HG02981 (cell line): Measurements from ENCODE around the gene MAP6.

Experiments
- ATAC-seq: cut with Tn5 transposase; IDR thresholded peaks from one replicate; pipeline ENCODE4 v1.9.1; 2021; ENCODE audit warnings: mild to moderate bottlenecking, moderate library complexity; ENCODE audit not compliant: unreplicated experiment

Gene MAP6

DNA sequence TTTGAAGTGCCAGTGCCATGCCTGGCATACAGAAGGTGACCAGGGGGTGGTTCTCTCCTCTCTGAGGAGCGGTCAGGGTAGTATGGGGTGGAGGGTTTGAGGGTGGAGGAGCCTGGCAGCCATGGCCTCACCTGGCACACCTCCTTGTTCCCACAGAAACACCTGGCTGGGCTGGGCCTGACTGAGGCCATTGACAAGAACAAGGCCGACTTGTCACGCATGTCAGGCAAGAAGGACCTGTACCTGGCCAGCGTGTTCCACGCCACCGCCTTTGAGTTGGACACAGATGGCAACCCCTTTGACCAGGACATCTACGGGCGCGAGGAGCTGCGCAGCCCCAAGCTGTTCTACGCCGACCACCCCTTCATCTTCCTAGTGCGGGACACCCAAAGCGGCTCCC lies 97.2 kb downstream of the MAP6 start:
- no peak for ATAC-seq

DNA sequence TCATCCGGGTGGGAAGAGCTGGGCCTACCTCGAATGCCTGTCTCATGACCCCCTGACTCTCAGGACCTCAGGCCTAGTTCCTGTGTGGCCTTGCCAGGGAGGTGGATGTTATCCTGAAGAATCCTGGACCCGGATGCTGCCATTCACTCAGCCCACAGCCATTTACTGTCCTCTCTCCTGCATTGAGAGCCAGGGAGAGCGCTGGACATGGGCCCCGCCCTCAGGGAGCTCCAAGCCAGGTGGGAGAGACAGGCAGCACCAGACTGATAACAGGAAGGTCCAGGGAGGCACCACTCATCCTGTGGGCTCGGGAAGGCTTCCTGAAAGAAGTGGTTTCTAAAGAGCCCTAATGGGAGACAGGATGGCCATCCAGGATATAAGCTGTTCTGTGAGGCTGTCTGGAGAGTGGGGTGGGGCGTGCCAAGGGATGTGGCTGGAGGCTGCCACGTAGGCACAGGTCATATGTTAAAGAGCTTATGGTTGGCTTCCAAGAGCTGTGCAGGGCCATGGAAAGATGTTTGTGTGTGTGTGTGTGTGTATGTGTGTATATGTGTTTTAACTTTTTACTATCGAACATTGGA lies 98.2 kb downstream of the MAP6 start:
- ATAC-seq, result no peak

DNA sequence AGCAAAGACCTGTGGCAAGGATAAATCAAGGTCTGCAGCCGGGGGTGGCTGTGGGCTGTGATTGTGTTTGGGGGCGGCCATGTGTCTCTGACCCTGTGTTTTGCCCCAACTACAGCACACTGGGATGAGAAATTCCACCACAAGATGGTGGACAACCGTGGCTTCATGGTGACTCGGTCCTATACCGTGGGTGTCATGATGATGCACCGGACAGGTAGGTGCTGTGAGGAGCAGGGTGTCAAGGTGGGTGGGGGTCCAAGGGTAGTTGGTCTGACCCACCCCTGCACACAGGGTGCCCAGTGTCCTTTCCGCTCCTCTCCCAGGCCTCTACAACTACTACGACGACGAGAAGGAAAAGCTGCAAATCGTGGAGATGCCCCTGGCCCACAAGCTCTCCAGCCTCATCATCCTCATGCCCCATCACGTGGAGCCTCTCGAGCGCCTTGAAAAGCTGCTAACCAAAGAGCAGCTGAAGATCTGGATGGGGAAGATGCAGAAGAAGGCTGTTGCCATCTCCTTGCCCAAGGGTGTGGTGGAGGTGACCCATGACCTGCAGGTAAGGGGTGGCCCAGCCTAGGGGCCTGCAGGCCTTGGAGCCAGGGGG lies 100.1 kb downstream of the MAP6 start:
- no peak for ATAC-seq

DNA sequence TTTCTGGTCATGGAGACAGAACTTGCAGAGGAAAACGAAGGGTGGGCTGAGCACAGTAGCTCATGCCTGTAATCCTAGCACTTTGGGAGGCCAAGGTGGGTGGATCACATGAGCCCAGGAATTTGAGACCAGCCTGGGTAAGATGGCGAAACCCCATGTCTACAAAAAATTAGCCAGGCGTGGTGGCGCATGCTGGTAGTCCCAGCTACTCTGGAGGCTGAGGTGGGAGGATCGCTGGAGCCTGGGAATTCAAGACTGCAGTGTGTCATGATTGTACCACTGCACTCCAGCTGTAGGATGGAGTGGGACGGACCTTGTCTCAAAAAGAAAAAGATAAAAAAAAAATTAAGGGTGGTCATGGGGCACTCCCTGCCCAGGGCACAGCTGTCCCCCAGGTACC lies 100.9 kb downstream of the MAP6 start:
- no peak for ATAC-seq

DNA sequence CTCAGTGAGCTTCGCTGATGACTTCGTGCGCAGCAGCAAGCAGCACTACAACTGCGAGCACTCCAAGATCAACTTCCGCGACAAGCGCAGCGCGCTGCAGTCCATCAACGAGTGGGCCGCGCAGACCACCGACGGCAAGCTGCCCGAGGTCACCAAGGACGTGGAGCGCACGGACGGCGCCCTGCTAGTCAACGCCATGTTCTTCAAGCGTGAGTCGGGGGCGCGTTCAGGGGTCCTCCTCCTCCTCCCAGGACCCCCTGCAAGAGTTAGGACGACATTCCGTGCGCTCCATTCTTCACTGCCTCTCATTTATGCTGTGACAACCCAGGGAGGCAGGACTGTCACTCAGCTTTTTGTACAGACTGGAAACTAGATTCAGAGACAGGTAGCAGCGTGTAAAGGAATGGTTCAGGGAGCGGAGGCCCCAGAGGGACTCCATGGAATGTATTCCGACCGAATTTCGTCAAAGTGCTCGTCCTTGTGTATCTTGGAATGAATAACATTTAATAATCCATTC lies 102.0 kb downstream of the MAP6 start:
- no peak for ATAC-seq

DNA sequence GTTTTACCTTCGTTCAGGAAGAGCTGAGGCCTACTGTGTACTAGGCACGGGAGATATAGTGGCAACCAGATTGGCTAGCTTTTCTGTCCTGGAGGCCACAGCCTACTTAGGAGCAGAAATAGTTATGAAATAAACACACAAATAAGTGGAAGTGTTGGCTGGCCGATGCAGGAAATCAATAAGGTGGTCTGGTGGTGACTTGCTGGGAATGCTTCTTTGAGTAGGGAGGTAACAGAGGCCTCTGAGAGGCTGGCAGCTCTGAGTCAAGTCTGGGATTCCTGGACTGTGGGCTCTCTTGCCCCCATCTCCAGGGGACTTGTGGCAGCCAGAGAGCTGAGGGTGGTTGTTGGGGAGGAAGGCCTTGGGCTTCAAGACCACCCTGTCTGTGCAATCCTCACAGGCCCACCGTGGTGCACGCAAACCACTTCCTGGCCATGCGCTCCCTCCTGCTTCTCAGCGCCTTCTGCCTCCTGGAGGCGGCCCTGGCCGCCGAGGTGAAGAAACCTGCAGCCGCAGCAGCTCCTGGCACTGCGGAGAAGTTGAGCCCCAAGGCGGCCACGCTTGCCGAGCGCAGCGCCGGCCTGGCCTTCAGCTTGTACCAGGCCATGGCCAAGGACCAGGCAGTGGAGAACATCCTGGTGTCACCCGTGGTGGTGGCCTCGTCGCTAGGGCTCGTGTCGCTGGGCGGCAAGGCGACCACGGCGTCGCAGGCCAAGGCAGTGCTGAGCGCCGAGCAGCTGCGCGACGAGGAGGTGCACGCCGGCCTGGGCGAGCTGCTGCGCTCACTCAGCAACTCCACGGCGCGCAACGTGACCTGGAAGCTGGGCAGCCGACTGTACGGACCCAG lies 102.7 kb downstream of the MAP6 start:
- ATAC-seq, result no peak

DNA sequence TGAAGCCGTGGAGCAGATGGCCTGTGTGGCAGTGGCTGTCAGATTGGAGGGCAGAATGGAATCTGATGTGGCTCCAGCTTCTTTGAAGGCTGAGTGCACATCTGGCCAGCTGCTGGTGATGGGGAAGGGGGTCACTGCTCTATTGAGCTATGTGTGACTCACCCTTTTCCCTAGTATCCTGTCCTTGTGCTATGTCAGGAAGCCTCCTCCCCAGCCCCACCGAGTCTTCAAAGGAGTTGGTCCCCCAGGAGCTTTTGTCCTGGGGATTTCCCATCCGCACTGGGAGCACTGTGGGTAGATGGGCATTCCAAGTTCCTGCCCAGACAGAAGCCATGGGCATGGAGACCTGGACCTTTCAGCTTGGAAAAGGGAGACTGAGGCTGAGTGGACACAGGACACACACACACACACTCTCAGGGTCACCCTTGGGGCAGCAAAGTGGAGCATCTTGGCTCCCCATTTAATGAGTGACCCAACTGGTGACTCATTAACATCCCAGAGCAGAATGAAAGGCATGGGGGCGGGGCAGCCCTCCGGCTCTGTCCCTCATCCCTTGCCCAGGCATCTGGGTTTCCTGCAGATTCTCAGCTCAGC lies 103.5 kb downstream of the MAP6 start:
- ATAC-seq, result no peak

DNA sequence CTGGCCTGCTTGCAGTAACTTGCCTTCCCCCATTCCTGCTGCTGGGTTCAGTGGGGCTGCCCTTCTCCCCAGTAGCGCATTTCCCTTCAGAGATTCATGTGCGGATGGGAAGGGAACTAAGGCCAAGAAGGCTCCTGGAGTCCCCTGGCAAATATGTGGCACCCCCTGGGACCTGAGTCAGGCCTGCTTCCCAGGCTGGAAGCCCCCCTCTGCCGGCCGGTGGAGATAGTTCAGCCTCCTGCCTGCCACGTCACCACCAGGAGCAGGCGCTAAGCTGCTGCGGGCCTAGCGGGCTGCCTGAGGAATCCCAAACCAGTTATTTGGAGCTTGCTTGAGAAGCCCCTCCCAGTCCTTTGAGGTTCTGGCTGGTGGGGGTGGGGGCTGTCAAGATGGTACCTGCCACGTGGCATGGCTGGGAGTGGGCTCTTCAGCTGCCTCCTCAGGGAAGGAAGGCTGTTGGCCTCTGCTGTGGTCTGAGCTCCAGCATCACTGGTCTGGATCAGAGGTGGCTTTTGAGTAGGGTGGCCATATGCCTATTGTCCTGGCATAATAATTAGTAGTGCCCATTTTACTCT lies 104.8 kb downstream of the MAP6 start:
- ATAC-seq, result no peak

DNA sequence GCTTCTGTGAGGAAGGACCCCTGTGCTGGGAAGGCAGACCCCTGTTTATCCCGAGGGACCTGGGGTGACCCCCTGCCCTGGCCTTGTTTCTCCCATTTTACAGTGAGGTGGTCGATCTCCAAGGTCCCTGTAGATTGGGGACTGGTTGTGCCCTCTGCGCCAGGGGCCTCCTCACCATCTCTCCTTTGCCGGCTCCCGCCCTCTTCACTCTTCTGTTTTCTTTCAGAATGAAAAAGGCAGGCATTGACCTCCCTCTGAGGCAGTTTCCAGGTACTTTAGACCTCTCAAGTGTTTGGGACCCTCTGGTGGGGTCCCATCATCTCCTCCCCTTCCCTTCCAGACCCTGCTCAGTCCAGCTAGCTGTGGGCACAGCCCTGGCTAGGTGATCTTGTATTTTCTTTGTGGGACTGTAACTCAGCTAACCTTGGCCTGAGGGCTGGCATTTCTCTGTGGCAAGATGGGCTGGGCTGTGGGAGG lies 105.3 kb downstream of the MAP6 start:
- ATAC-seq, result no peak

DNA sequence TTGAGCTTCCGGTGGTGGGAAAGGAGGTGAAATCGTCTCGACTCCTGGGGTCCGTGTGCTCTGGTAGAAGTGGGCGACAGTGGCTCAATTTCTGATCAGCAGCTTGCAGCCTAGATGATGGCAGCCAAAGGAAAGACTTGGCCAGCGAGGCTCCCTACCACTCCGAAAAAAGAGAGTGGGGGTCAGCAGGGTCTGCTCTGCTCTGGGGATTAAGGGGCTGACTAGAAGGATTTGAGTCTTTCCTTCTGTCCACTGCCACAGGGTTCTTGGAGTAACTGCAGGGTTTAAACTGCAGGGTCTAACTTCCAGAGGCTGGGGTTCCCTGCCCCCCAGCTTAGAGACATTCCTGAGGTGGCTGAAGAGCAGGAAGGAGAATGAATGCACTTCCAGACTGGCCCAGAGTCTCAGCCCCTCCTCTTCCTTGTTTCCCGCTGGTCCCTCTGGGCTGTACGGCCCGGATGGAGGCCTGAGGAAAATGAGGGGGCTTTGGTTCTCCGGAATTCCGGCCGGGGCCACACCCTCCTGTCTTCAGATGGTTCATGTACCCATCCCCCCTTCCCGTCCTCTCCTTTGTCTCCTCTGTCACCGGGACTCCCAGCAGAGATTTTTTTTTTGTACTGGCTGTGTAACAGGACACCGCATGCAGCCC lies 105.9 kb downstream of the MAP6 start:
- no peak for ATAC-seq

DNA sequence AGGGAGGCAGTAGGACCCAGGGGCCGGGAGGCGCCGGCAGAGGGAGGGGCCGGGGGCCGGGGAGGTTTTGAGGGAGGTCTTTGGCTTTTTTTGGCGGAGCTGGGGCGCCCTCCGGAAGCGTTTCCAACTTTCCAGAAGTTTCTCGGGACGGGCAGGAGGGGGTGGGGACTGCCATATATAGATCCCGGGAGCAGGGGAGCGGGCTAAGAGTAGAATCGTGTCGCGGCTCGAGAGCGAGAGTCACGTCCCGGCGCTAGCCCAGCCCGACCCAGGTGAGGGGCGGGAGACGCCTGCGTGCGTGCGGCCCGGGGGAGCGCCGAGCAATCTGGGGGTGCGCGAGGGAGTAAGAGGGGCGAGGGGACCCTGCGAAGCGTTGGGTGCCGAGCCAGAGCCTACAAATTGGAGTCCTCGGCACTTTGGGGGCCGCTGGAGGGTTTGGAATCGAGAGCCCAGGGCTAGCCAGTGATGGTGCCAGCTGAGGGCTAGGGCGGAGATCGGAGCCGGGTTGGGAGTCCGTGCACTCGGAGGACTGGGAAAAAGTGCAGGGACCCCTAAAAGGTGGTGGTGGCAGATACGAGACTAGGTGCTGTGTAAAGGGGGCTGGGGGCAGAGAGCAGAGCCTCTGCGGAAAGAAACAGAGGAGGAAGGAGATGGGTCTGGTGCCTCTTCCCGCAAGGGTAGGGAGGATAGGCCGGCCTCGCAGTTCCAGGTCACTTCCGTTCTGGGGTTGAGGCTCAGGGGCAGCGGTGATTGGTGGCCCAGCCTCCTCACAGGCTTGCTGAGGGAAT lies 106.6 kb downstream of the MAP6 start, which contains the start of gene SERPINH1:
Gene SERPINH1 (plus strand): TSS at position 206 of the 788 bp plus-strand sequence. CDS start 4,097 bp downstream, outside the sequence.
- peak; percentile 74 for ATAC-seq

DNA sequence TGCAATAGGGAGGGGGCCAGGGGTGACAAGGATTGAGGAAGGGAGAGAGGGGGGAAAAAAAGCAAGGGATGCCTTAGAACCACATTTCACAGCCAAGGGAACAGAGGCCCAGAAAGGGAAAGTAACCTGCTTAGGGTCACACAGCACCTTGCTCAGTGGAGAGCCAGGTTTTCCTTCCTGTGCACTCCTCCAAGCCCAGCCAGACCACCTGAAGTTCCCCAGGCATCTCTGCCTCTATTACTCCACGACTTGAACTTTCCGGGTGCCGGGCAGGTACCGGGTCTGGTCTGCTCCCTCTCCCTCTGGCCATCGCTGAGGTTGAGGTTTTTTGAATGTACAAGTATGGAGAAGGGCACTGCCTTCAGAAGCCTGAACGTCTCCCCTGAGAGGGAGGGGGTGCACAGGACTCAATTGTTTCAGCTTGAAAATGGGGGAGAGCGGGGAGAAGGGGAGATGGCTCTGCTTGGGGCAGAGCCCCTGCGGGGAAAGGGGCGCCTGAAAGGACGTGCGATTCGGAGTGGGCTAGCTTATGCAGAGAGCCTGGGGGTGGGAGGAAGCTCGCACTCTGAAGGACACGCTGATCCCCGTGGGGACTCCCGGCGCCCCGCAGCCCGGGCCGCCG lies 107.3 kb downstream of the MAP6 start:
- ATAC-seq, result no peak

DNA sequence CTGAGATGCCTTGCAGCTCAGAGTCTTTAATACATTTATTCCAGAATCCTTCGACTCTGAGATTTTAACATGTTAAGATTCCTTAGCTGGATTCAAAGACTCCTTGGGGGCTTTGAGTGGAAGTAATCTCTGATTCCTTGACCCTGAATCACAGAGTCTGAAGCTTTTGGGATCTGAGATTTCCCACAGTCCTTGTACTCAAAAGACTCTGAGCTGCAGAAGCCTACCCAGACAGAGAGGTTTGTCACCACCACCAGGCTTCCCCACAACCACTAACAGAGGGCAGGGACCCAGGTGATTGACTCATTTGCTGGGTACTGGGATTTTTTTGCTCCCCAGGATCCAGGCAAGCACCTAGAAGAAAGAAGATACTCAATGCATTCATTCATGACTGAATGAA lies 108.2 kb downstream of the MAP6 start:
- ATAC-seq, result no peak

DNA sequence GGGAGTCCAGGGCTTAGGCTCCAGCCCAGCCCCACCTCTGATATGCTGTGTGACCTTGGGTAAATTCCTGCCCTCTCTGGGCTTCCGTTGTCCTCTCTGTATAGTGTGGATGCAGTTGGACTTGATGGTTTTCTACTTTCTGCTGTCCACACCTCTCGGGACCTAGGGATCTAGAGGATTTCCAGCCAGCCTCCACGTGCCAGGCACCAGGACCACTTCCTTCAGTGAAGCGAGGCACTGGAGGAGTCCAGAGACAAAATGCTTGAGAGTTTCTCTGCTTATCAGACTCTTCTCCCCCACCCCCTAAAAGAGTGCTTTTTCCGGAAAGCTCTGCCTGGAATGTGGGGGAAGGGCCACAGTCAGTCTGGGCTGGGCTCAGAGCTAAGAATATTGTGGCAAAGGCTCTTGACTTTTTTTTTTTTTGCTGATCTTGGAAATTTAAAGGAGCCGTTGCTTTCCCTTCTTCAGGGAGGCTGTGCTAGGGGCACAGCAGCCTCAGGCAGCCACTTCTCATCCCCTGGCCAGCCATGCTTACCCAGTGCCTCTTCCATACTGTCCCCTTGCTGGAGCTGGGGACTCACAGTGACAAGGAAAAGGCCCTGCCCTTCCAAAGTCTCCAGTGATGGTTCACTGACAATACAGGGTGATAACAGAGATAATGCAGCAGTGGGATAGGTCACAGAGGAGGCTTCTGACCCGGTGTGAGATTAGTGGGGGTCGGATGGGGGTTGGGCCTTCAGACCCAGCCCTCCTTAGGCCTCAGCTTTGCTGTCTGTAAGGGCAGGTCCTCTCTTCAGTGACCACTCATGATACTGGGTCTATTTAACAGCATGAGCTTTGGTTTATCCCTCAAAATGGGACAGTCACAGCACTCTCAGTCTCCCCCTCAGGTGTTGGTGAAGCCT lies 109.6 kb downstream of the MAP6 start:
- ATAC-seq, result no peak

DNA sequence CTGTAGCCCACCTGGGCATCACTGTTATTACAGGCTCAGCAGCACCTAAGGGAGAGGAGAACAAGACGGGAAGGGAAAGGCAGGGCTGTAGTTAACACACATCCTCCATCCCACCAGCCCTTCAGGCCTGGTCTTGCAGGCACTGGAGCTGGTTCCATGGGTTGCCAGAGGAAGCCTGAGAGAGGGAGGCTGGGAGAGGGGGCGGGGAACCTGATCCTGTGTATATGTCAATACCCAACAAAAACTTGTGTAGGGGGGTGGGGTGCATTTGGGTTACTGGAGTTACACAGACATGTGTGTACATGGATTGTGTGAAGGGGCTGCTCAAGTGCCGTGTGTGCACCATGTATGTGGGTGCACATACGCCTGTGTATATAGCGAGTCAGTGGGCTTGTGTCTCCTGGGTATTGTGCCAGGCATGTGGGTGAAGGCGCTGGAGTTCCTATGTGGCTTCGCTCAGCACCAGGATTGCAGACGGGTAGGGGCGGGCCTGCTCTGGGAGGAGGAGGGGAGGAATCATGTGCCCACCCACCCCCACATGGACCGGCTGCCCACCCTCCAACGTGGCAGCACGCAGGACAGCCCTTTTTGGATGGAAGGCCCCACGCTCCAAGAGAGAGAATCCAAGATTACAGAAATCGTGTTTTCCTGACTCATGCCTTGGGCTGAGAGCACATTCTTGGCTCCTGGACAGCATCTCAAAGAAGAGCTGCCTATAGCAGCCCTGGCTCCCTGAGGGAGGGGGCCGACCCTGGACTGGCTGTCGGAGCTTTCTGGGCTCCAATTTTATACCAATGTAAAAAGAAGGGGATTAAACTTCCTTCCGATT lies 111.0 kb downstream of the MAP6 start:
- no peak for ATAC-seq

DNA sequence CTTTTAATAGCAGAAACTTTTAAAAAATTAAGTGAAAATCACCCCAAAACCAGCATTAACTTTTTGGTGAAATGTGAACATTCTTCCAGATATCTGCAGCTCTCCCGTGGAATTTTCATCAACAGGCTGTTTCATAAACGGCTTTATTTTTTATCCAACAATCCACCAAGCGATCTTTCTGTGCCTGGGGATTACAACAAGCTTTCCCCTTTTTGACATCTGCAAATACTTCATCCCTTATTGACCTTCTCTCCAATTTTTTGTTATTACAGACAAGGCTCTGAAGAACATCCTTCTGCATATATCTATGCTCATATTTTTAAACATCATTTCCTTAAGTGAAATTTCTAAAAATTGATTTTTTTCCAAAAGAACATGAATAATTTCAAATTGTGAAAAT lies 112.6 kb downstream of the MAP6 start:
- no peak for ATAC-seq

DNA sequence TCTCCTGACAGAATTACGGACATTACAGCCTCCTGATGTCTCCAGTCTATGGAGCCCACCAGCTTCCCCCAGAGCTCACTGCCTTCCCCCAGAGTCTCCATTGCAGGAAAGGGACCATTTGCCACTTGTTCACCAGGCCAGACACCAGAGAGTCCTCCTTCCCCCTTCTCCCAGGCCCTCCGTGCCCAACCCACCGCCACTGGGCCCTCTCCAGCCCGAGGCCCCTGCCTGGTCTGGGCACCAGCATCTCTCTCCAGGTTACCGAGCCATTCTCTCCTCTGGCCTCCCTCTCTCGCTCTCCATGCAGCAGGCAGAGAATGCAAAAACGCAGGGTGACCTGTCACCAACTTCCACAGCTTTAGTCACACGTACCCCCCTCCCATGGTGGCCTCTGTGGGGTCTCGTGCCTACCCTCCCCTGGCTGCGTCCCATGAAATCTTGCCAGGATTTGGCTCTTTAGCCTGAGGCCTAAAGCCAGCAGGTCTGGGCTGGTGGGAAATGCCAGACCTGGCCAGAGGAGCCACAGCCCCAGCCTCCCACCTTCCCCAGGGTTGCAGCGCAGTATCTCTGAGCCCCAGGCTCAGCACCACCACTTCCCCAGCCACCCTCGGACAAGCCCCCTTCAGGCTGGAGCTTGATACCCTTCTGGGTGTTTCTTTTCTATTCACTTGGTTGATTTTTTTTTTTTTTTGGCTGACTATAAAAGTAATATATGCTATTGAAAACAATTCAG lies 113.6 kb downstream of the MAP6 start:
- ATAC-seq, result no peak
